ENCODE data around the gene PDZD4. TPM values are rescaled to one million over a fixed set of nuclear protein-coding genes. Genes with fewer than 3 reads are reported as not detected.

The PDZD4 gene
- total RNA-seq, 1 donor from 2014 or later, result 4.8 TPM

GRCh38 chrX:153845195-153845594 is 14.9 kb upstream of the PDZD4 start:
- Mint-ChIP-seq H3K4me3 (ENCODE audit: low read depth) (no peak overlapping the region), H3K27ac (no peak overlapping the region), H3K4me1 (ENCODE audit: low read depth) (no peaks in the 10 kb centered on the region), H3K9me3 (ENCODE audit: low read depth) (peaks cover 7% of the 10 kb centered on the region), H3K36me3 (ENCODE audit: insufficient read depth) (no peaks in the 10 kb centered on the region), H3K27me3 (peaks cover 18% of the 10 kb centered on the region)
- TF ChIP-seq, protein P1, sequence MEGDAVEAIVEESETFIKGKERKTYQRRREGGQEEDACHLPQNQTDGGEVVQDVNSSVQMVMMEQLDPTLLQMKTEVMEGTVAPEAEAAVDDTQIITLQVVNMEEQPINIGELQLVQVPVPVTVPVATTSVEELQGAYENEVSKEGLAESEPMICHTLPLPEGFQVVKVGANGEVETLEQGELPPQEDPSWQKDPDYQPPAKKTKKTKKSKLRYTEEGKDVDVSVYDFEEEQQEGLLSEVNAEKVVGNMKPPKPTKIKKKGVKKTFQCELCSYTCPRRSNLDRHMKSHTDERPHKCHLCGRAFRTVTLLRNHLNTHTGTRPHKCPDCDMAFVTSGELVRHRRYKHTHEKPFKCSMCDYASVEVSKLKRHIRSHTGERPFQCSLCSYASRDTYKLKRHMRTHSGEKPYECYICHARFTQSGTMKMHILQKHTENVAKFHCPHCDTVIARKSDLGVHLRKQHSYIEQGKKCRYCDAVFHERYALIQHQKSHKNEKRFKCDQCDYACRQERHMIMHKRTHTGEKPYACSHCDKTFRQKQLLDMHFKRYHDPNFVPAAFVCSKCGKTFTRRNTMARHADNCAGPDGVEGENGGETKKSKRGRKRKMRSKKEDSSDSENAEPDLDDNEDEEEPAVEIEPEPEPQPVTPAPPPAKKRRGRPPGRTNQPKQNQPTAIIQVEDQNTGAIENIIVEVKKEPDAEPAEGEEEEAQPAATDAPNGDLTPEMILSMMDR (IDR thresholded peaks at IDR 0.05; ENCODE audit: unreplicated experiment), result no peak
- DNase-seq (ENCODE audit: low spot score, unreplicated experiment), result no peak

DNA sequence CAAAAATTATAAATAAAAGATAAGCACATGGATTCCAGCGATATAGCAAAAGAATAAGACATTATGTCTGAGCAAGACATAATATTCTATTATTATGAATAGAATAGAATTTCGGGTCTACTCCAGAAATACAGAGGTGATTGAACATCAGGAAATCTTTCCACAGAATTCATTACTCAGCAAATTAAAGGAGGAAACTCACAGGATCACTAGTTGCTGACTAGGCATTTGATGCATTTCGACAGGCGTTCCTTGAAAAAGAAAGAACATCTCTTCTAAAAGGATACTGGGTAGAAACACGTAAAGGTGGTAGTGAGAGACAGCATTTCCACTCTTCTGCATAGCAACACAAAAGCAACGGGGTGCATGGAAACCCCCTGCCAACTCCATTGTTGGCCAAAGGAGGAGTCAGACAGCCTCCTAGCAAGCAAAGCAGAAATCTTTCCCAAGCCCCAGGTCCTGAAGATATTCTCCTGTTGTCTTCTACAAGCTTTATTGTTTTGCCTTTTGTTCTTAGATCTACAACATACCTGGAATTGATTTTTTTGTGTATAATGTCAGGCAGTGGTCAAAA is 14.3 kb upstream of the PDZD4 start:
- Mint-ChIP-seq H3K36me3 (ENCODE audit: insufficient read depth) (no peaks in the 10 kb centered on the region), H3K4me1 (ENCODE audit: low read depth) (no peaks in the 10 kb centered on the region), H3K4me3 (ENCODE audit: low read depth) (no peak overlapping the region), H3K9me3 (ENCODE audit: low read depth) (peaks cover 7% of the 10 kb centered on the region), H3K27me3 (peaks cover 18% of the 10 kb centered on the region), H3K27ac (no peak overlapping the region)
- TF ChIP-seq, protein P1 (IDR thresholded peaks at IDR 0.05; ENCODE audit: unreplicated experiment), result no peak
- no peak for DNase-seq (ENCODE audit: low spot score, unreplicated experiment)

DNA sequence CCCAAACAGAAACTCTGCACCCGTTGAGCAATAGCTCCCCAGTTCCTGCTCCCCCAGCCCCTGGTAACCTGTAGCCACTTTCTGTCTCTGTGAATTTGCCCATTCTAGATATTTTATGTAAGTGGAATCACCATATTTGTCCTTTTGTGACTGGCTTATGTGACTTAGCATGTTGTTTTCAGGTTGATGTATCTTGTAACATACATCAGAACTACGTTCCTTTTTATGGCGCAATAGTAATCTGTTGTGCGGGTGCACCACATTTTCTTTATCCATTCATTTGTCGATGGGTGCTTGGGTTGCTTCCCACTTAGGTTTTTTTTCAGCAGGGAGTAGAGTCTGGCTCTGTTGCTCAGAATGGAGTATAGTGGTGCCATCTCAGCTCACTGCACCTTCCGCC is 6.6 kb upstream of the PDZD4 start:
- H3K27me3 Mint-ChIP-seq, result peaks cover 25% of the 10 kb centered on the region
- H3K4me3 Mint-ChIP-seq (ENCODE audit: low read depth), result no peak overlapping the region
- peaks cover 1% of the 10 kb centered on the region for H3K36me3 Mint-ChIP-seq (ENCODE audit: insufficient read depth)
- no peaks in the 10 kb centered on the region for H3K4me1 Mint-ChIP-seq (ENCODE audit: low read depth)
- H3K9me3 Mint-ChIP-seq (ENCODE audit: low read depth), result peaks cover 12% of the 10 kb centered on the region
- DNase-seq (ENCODE audit: low spot score, unreplicated experiment), result no peak
- TF ChIP-seq, protein P1 (IDR thresholded peaks at IDR 0.05; ENCODE audit: unreplicated experiment), result no peak
- no peak overlapping the region for H3K27ac Mint-ChIP-seq

- H3K36me3 Mint-ChIP-seq (ENCODE audit: insufficient read depth), result peaks cover 1% of the 10 kb centered on the region
These were observed 2.4 kb upstream of the PDZD4 start for GRCh38 chrX:153832728-153833127.

DNA sequence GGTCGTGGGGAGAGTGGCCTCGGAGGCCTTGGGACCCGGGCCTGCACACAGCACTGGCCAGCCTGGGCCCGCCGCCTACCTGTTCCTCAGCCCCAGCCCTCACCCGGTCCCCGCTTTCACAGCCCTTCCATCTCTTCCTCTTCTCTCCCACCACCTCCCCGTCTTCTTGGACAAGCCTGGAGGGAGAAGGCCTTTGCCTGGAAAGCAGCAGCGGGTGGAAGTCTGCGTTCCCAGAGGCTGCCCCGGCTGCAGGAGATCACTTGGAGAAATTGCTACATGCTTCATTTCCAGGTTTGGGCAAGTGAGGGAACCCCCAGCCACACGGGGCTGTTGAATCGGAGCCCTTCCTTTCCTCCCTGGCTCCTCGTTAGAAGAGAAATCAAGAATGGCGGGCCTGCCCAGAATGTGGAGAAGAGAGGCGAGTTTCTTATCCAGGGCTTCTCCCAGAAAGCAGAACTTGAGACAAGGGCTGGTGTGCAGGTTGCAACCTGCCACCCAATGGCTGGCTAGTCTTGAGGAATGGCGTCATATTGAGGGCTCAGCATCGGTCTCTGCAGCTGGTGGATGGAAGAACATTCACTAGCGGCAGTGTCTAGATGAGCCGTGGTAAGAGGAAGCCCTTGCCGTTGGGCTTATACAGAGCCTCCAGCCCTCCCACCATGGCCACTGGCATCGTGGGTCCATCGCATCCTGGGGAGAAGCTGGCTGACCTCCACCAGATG is 1.2 kb upstream of the PDZD4 start:
- H3K36me3 Mint-ChIP-seq (ENCODE audit: insufficient read depth), result peaks cover 1% of the 10 kb centered on the region
- peaks cover 51% of the 10 kb centered on the region for H3K27me3 Mint-ChIP-seq
- no peak for DNase-seq (ENCODE audit: low spot score, unreplicated experiment)
- H3K4me3 Mint-ChIP-seq (ENCODE audit: low read depth), result peak overlapping the region; percentile 50
- H3K27ac Mint-ChIP-seq, result no peak overlapping the region
- peaks cover 3% of the 10 kb centered on the region for H3K9me3 Mint-ChIP-seq (ENCODE audit: low read depth)
- TF ChIP-seq, protein P1 (IDR thresholded peaks at IDR 0.05; ENCODE audit: unreplicated experiment), result no peak
- no peaks in the 10 kb centered on the region for H3K4me1 Mint-ChIP-seq (ENCODE audit: low read depth)

More at GRCh38 chrX:153832728-153833127, 2.4 kb upstream of the PDZD4 start:
- Mint-ChIP-seq H3K9me3 (ENCODE audit: low read depth) (peaks cover 3% of the 10 kb centered on the region), H3K27ac (no peak overlapping the region), H3K4me3 (ENCODE audit: low read depth) (no peak overlapping the region), H3K4me1 (ENCODE audit: low read depth) (no peaks in the 10 kb centered on the region), H3K27me3 (peaks cover 40% of the 10 kb centered on the region)
- TF ChIP-seq, protein P1 (IDR thresholded peaks at IDR 0.05; ENCODE audit: unreplicated experiment), result no peak
- DNase-seq (ENCODE audit: low spot score, unreplicated experiment), result no peak
